HG02852 (cell line): ENCODE measurements around the gene TACR2.

ENCODE experiments used
- ATAC-seq: cut with Tn5 transposase; IDR thresholded peaks from one replicate; pipeline ENCODE4 v1.9.1; 2021; ENCODE audit warnings: mild to moderate bottlenecking, moderate library complexity; ENCODE audit not compliant: unreplicated experiment

Gene TACR2

GRCh38 chr10:69416695-69417094, at the start of gene TACR2:
Gene TACR2 (minus strand): TSS chr10:69416918. CDS start chr10:69416323, 595 bp downstream.
- ATAC-seq = no peak

- ATAC-seq = no peak
These were observed 49.4 kb upstream of the TACR2 start for GRCh38 chr10:69466158-69466490.

- ATAC-seq = no peak
These were observed 48.9 kb upstream of the TACR2 start for GRCh38 chr10:69465457-69466157.

GRCh38 chr10:69464801-69465401, 48.2 kb upstream of the TACR2 start:
- no peak for ATAC-seq

- ATAC-seq = no peak
These were observed 47.7 kb upstream of the TACR2 start for GRCh38 chr10:69464401-69464800.

GRCh38 chr10:69463886-69464285, 47.2 kb upstream of the TACR2 start:
- ATAC-seq = no peak

- ATAC-seq = no peak
These were observed 44.7 kb upstream of the TACR2 start for GRCh38 chr10:69461243-69462025.

- ATAC-seq = no peak
These were observed 44.0 kb upstream of the TACR2 start for GRCh38 chr10:69460576-69461242.

- no peak for ATAC-seq
These were observed 43.3 kb upstream of the TACR2 start for GRCh38 chr10:69459893-69460575.

GRCh38 chr10:69459101-69459790, 42.5 kb upstream of the TACR2 start:
- no peak for ATAC-seq

GRCh38 chr10:69458430-69459100, 41.8 kb upstream of the TACR2 start:
- no peak for ATAC-seq

GRCh38 chr10:69457771-69458237, 41.1 kb upstream of the TACR2 start:
- no peak for ATAC-seq

- ATAC-seq = no peak
These were observed 40.4 kb upstream of the TACR2 start for GRCh38 chr10:69456880-69457693.

GRCh38 chr10:69455006-69455763, 38.5 kb upstream of the TACR2 start:
- ATAC-seq = no peak

- ATAC-seq = no peak
These were observed 37.1 kb upstream of the TACR2 start for GRCh38 chr10:69453795-69454194.

- ATAC-seq = no peak
These were observed 36.1 kb upstream of the TACR2 start for GRCh38 chr10:69452676-69453415.

GRCh38 chr10:69451784-69452251, 35.1 kb upstream of the TACR2 start:
- no peak for ATAC-seq
